Prostate gland (tissue), 2 donors: Measurements from ENCODE around the gene EBNA1BP2.

ENCODE experiments used
- CTCF ChIP-seq, 4 experiments: fragments of 200-600 bp in 2 of 4; fragments of 450-650 bp in 2 of 4; sonication (generic) in 2 of 4; IDR thresholded peaks; 1 replicate in 3 of 4; 2 replicates in 1 of 4; pipeline ENCODE4 v1.5.1; 2016 to 2019; ENCODE audit warnings: antibody characterized with exemption in 4 of 4, mild to moderate bottlenecking in 2 of 4, moderate library complexity in 2 of 4
- POLR2A ChIP-seq: fragments of 450-650 bp; IDR thresholded peaks from one replicate; pipeline ENCODE4 v1.6.1; 2016; ENCODE audit warnings: antibody characterized with exemption, mild to moderate bottlenecking
- POLR2AphosphoS5 ChIP-seq: sonication (generic); formaldehyde crosslinking; IDR thresholded peaks from one replicate; pipeline ENCODE4 v1.6.1; 2017; ENCODE audit warnings: antibody characterized with exemption

- TF ChIP-seq CTCF (IDR thresholded peaks at IDR 0.05) (no peak), POLR2A (no peak), POLR2AphosphoS5 (no peak)
Measured at GRCh38 chr1:43188106-43188505, 16.0 kb upstream of the EBNA1BP2 start.
